Measurements from ENCODE around the gene PCBD2.

The PCBD2 gene

GRCh38 chr5:135008556-135008955 lies 103.6 kb downstream of the PCBD2 start:
- no peak for DNase-seq

- no peak for DNase-seq
These were observed 104.2 kb downstream of the PCBD2 start for GRCh38 chr5:135008981-135009735.

- no peak for DNase-seq
These were observed 105.0 kb downstream of the PCBD2 start for GRCh38 chr5:135009736-135010501.

- peak in 1 of 2 donors; percentile 5 for DNase-seq
These were observed 105.8 kb downstream of the PCBD2 start for GRCh38 chr5:135010502-135011354.

- DNase-seq = no peak
These were observed 106.6 kb downstream of the PCBD2 start for GRCh38 chr5:135011355-135012032.

GRCh38 chr5:135012033-135012588 lies 107.2 kb downstream of the PCBD2 start:
- no peak for DNase-seq
